Regular cardiac myocyte (primary cell): ENCODE data around the gene PCDHA1. TPM values are rescaled to one million over a fixed set of nuclear protein-coding genes. Genes with fewer than 3 reads are reported as not detected.

ENCODE experiments used
- total RNA-seq: library from RNA; depleted of rRNA; stranded (reverse); fragments of >200 nt; gene quantifications from 2 replicates; pipeline ENCODE4 v1.2.3, GENCODE V29; 2014

Gene PCDHA1
- total RNA-seq, 1 donor from 2014 or later = 0.28 TPM

GRCh38 chr5:140925806-140926442, 140.0 kb downstream of the PCDHA1 start, which contains the start of gene PCDHAC1:
PCDHAC1 (plus strand) TSS chr5:140926299; CDS start chr5:140926893, 594 bp downstream.

GRCh38 chr5:140966293-140967225, 180.6 kb downstream of the PCDHA1 start, which contains the start of gene PCDHAC2:
PCDHAC2 (plus strand) TSS chr5:140966476; CDS start chr5:140966767, 291 bp downstream.

DNA sequence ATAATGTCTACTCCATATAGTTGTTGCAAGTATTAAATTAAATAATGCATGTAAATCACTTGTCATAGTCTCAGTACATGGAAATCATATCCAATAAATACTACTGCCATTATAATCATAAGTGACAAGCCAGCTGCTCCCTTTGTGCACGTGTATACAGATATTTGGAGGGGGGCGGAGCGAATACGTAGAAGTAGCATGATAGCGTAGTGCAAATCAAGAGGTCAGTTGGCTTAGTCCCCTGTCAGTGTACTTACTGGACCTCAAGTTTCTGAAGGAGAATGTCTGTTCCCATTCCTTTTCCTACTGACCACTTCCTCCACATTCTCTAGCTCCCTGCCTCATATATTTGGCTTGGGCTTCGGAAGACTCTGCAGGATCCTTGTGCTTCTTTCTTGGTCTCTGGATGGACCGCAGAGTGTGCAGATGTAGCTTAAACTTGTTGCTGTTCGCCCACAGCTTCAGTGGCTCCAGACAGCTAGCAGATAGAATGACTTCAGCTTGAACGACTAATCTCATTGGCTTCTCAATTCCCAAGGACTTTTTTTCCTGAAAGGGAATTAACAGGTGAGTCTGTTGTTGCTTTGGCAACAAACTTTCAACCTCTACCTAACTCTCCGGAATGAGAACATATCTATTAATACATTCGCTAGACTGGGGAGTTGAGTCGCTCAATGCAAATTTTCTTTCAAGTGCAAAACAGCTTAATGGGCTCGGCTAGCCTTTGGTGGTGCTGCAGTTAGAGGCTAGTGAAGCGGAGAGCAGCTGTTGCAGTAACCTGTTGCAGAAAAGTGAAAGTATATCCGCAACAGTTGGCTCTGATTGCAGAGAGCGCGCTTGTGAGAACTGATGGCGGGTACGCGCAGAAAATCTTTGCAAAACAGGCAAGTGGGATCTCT, 264.9 kb downstream of the PCDHA1 start, which contains the start of gene PCDHB1:
Gene PCDHB1 (plus strand): TSS at position 753 of the 899 bp plus-strand sequence. CDS start 97 bp downstream, at position 850.

Other genes with a start within 250 kb of the PCDHA1 start
- gene EIF4EBP3, start 238.5 kb upstream of the PCDHA1 start, total RNA-seq = 0.58 TPM in 1 of 2 replicates, not detected in the other
- 36.9 and 69.4 TPM in 2 replicates for gene SRA1, start 228.7 kb upstream of the PCDHA1 start, total RNA-seq
- 8.6 and 31.3 TPM in 2 replicates for gene APBB3, start 221.5 kb upstream of the PCDHA1 start, total RNA-seq
- 9.6 and 28.0 TPM in 2 replicates for gene SLC35A4, start 221.3 kb upstream of the PCDHA1 start, total RNA-seq
- gene CD14, start 153.0 kb upstream of the PCDHA1 start, total RNA-seq = 3.3 and 25.1 TPM in 2 replicates
- gene TMCO6, start 146.7 kb upstream of the PCDHA1 start, total RNA-seq = 7.6 and 14.0 TPM in 2 replicates
- gene NDUFA2, start 138.5 kb upstream of the PCDHA1 start, total RNA-seq = 42.6 and 46.5 TPM in 2 replicates
- gene IK, start 138.3 kb upstream of the PCDHA1 start, total RNA-seq = 93.6 and 125 TPM in 2 replicates
- gene WDR55, start 121.2 kb upstream of the PCDHA1 start, total RNA-seq = 31.3 and 53.9 TPM in 2 replicates
- 0.28 TPM in 1 of 2 replicates, not detected in the other for gene DND1, start 112.6 kb upstream of the PCDHA1 start, total RNA-seq
- gene HARS1, start 94.8 kb upstream of the PCDHA1 start, total RNA-seq = 50.5 and 125 TPM in 2 replicates
- 27.8 and 29.9 TPM in 2 replicates for gene HARS2, start 94.7 kb upstream of the PCDHA1 start, total RNA-seq
- 72.7 and 81.1 TPM in 2 replicates for gene ZMAT2, start 85.7 kb upstream of the PCDHA1 start, total RNA-seq
- gene PCDHA2, start 8.7 kb downstream of the PCDHA1 start, total RNA-seq = under 0.01 TPM in 2 replicates
- gene PCDHA3, start 14.9 kb downstream of the PCDHA1 start, total RNA-seq = 0.19 and 1.1 TPM in 2 replicates
- 0.19 and 0.85 TPM in 2 replicates for gene PCDHA4, start 20.9 kb downstream of the PCDHA1 start, total RNA-seq
- under 0.01 TPM in 2 replicates for gene PCDHA5, start 35.5 kb downstream of the PCDHA1 start, total RNA-seq
- 0.38 and 3.1 TPM in 2 replicates for gene PCDHA6, start 41.8 kb downstream of the PCDHA1 start, total RNA-seq
- gene PCDHA7, start 48.1 kb downstream of the PCDHA1 start, total RNA-seq = 0.58 and 2.5 TPM in 2 replicates
- gene PCDHA8, start 55.0 kb downstream of the PCDHA1 start, total RNA-seq = under 0.01 TPM in 2 replicates
- gene PCDHA9, start 62.2 kb downstream of the PCDHA1 start, total RNA-seq = under 0.01 TPM in 2 replicates
- gene PCDHA10, start 69.8 kb downstream of the PCDHA1 start, total RNA-seq = 0.19 and 0.28 TPM in 2 replicates
- under 0.01 and 0.28 TPM in 2 replicates for gene PCDHA11, start 82.8 kb downstream of the PCDHA1 start, total RNA-seq
- gene PCDHA12, start 89.2 kb downstream of the PCDHA1 start, total RNA-seq = 0.28 TPM in 1 of 2 replicates, not detected in the other
- under 0.01 TPM in 1 of 2 replicates, not detected in the other for gene PCDHA13, start 96.0 kb downstream of the PCDHA1 start, total RNA-seq
- gene PCDHAC1, start 140.2 kb downstream of the PCDHA1 start, total RNA-seq = under 0.01 and 0.56 TPM in 2 replicates
- gene PCDHAC2, start 180.3 kb downstream of the PCDHA1 start, total RNA-seq = 0.19 and 1.4 TPM in 2 replicates